HEK293 (cell line): ENCODE results near the gene ALOX12B.
A peak's percentile ranks its signal among the peaks of the same experiment; 100 is the strongest.
"Not testable (repeated sequence)": the region's sequence is repeated elsewhere in the genome, so short reads cannot be mapped to it uniquely, and the experiment has no call there.

Experiments used
- CTCF ChIA-PET: fragments of 350-600 bp; formaldehyde crosslinking; extraction: SDS; loops from one replicate; lab custom pipeline; 2021; ENCODE audit warnings: antibody characterized with exemption; lab: Yijun Ruan, JAX
- POLR2A ChIA-PET: fragments of 300-600 bp; formaldehyde crosslinking; extraction: SDS; loops from one replicate; lab custom pipeline; 2020; ENCODE audit warnings: antibody characterized with exemption, inconsistent platforms; lab: Yijun Ruan, JAX
- H3K27ac ChIP-seq: fragments of 200-500 bp; sonication (Bioruptor generic); 2 replicates; pipeline ENCODE4 v1.5.1; 2014; ENCODE audit warnings: low read depth, low read length, control low read depth, inconsistent platforms; ENCODE audit errors: extremely low read depth
- H3K36me3 ChIP-seq, 2 experiments: fragments of 200-500 bp in 1 of 2; sonication (Bioruptor generic) in 1 of 2; 1 replicate in 1 of 2; 2 replicates in 1 of 2; pipeline ENCODE4 v1.5.1; 2014 to 2017; ENCODE audit warnings: inconsistent platforms in 2 of 2, low read length in 2 of 2; ENCODE audit not compliant: control insufficient read depth in 2 of 2, insufficient read depth in 1 of 2
- H3K4me1 ChIP-seq: fragments of 200-500 bp; sonication (Bioruptor generic); 2 replicates; pipeline ENCODE4 v1.5.1; 2014; ENCODE audit warnings: mild to moderate bottlenecking, low read length, inconsistent platforms; ENCODE audit not compliant: control insufficient read depth, insufficient read depth
- H3K4me3 ChIP-seq: 2 replicates; pipeline ENCODE4 v1.5.1; 2011; ENCODE audit warnings: low read depth, mild to moderate bottlenecking, control low read depth, low read length, moderate library complexity
- H3K9me3 ChIP-seq: fragments of 200-500 bp; sonication (Bioruptor generic); 2 replicates; pipeline ENCODE4 v1.5.1; 2014; ENCODE audit warnings: low read depth, low read length, inconsistent platforms; ENCODE audit not compliant: control insufficient read depth, insufficient read depth
- EGR2 ChIP-seq: fragments of 450-650 bp; formaldehyde crosslinking; IDR thresholded peaks from 2 replicates; pipeline ENCODE4 v1.5.1; 2016; ENCODE audit warnings: low read depth, missing biosample characterization, missing genetic modification characterization
- KLF1 ChIP-seq: fragments of 450-650 bp; formaldehyde crosslinking; IDR thresholded peaks from 2 replicates; pipeline ENCODE4 v1.5.1; 2016; ENCODE audit warnings: missing biosample characterization, missing genetic modification characterization
- KLF17 ChIP-seq: fragments of 450-650 bp; formaldehyde crosslinking; IDR thresholded peaks from 2 replicates; pipeline ENCODE4 v1.5.1; 2016; ENCODE audit warnings: missing biosample characterization, missing genetic modification characterization
- KLF9 ChIP-seq: fragments of 450-650 bp; formaldehyde crosslinking; IDR thresholded peaks from 2 replicates; pipeline ENCODE4 v1.5.1; 2016; ENCODE audit warnings: missing biosample characterization, missing genetic modification characterization, low read depth
- MEIS1 ChIP-seq: sonication (generic); formaldehyde crosslinking; IDR thresholded peaks from 2 replicates; pipeline ENCODE4 v1.8.1; 2022; ENCODE audit warnings: missing genetic modification reagents, mild to moderate bottlenecking, borderline replicate concordance
- PRDM4 ChIP-seq: fragments of 450-650 bp; formaldehyde crosslinking; IDR thresholded peaks from 2 replicates; pipeline ENCODE4 v1.5.1; 2017; ENCODE audit warnings: missing biosample characterization, missing genetic modification characterization
- REPIN1 ChIP-seq: fragments of 450-650 bp; formaldehyde crosslinking; IDR thresholded peaks from 2 replicates; pipeline ENCODE4 v1.5.1; 2017; ENCODE audit warnings: missing biosample characterization, missing genetic modification characterization, low read depth
- ZBTB7A ChIP-seq: fragments of 450-650 bp; formaldehyde crosslinking; IDR thresholded peaks from 2 replicates; pipeline ENCODE4 v1.5.1; 2016; ENCODE audit warnings: low read depth, missing biosample characterization, missing genetic modification characterization
- ZEB2 ChIP-seq: fragments of 450-650 bp; formaldehyde crosslinking; IDR thresholded peaks from 2 replicates; pipeline ENCODE4 v1.5.1; 2016; ENCODE audit warnings: missing biosample characterization, missing genetic modification characterization
- ZFHX2 ChIP-seq: fragments of 450-650 bp; formaldehyde crosslinking; conservative IDR thresholded peaks from 2 replicates; pipeline ENCODE4 v1.5.1; 2016; ENCODE audit warnings: missing biosample characterization, missing genetic modification characterization
- ZIC2 ChIP-seq: fragments of 450-650 bp; formaldehyde crosslinking; IDR thresholded peaks from 2 replicates; pipeline ENCODE4 v1.5.1; 2016; ENCODE audit warnings: missing biosample characterization, missing genetic modification characterization
- ZNF169 ChIP-seq: fragments of 450-650 bp; formaldehyde crosslinking; IDR thresholded peaks from 2 replicates; pipeline ENCODE4 v1.5.1; 2016; ENCODE audit warnings: missing biosample characterization, missing genetic modification characterization
- ZNF221 ChIP-seq: fragments of 450-650 bp; formaldehyde crosslinking; IDR thresholded peaks from 2 replicates; pipeline ENCODE4 v1.5.1; 2017; ENCODE audit warnings: missing biosample characterization, missing genetic modification characterization, borderline replicate concordance
- ZNF311 ChIP-seq: fragments of 450-650 bp; formaldehyde crosslinking; IDR thresholded peaks from 2 replicates; pipeline ENCODE4 v1.5.1; 2017; ENCODE audit warnings: missing biosample characterization, missing genetic modification characterization, borderline replicate concordance
- ZNF600 ChIP-seq: fragments of 450-650 bp; formaldehyde crosslinking; IDR thresholded peaks from 2 replicates; pipeline ENCODE4 v1.5.1; 2016; ENCODE audit warnings: missing biosample characterization, missing genetic modification characterization
- ZNF692 ChIP-seq: fragments of 450-650 bp; formaldehyde crosslinking; IDR thresholded peaks from 2 replicates; pipeline ENCODE4 v1.5.1; 2016; ENCODE audit warnings: missing biosample characterization, missing genetic modification characterization
- ZNF704 ChIP-seq: fragments of 450-650 bp; formaldehyde crosslinking; IDR thresholded peaks from 2 replicates; pipeline ENCODE4 v1.5.1; 2016; ENCODE audit warnings: missing biosample characterization, missing genetic modification characterization
- ZNF785 ChIP-seq: fragments of 450-650 bp; formaldehyde crosslinking; IDR thresholded peaks from 2 replicates; pipeline ENCODE4 v1.5.1; 2016; ENCODE audit warnings: missing biosample characterization, missing genetic modification characterization

The ALOX12B gene

GRCh38 chr17:8108972-8109660 lies 21.6 kb upstream of the ALOX12B start (continued):
- no peak for TF ChIP-seq ZNF692
- TF ChIP-seq ZNF169, result no peak
- no peak for TF ChIP-seq ZNF221 (tag by site-specific recombination)
- TF ChIP-seq PRDM4 (tag by site-specific recombination), result no peak
- no peak for TF ChIP-seq KLF17
- no peak for TF ChIP-seq KLF9 (tag by site-specific recombination)
- TF ChIP-seq REPIN1 (tag by site-specific recombination), result no peak
- TF ChIP-seq ZNF311 (tag by site-specific recombination), result no peak

- H3K36me3 ChIP-seq, POLR2A ChIA-PET, H3K9me3 ChIP-seq, H3K4me3 ChIP-seq, H3K27ac ChIP-seq, H3K4me1 ChIP-seq: not testable (repeated sequence)
- CTCF ChIA-PET, result interaction anchor here (0.7 to 16.9 kb wide), 7 partner anchors 9 to 496 kb away, joined by 3 to 561 read pairs (median 5); partner anchors contain the start of genes ALOX12B and ALOXE3
These were observed 19.5 kb upstream of the ALOX12B start for GRCh38 chr17:8106980-8107379.

- ChIA-PET CTCF (interaction anchor here (0.9 to 16.9 kb wide), 6 partner anchors 10 to 45 kb away, joined by 3 to 561 read pairs (median 34); partner anchors contain the start of genes ALOX12B and ALOXE3), POLR2A (interaction anchor here (1.6 kb wide), 1 partner anchor 13 kb away, joined by 6 read pairs; no protein-coding TSS in a partner anchor)
- no peak overlapping the region for H3K4me3 ChIP-seq
- TF ChIP-seq ZNF600 (tag by site-specific recombination) (0 out of 2 replicates have a peak, but pooled peaks have one; percentile 27), ZEB2 (no peak), ZFHX2 (tag by site-specific recombination) (peak; percentile 68), ZNF785 (tag by site-specific recombination) (0 out of 2 replicates have a peak, but pooled peaks have one; percentile 20), KLF1 (tag by site-specific recombination) (peak; percentile 75), ZNF704 (no peak), EGR2 (tag by site-specific recombination) (0 out of 2 replicates have a peak, but pooled peaks have one; percentile 9), ZIC2 (tag by site-specific recombination) (0 out of 2 replicates have a peak, but pooled peaks have one; percentile 18), MEIS1 (CRISPR knock-in tag) (no peak), ZBTB7A (tag by site-specific recombination) (no peak)
- no peak overlapping the region for H3K27ac ChIP-seq
- H3K4me1 ChIP-seq, result no peaks in the 10 kb centered on the region
- no peaks in the 10 kb centered on the region for H3K9me3 ChIP-seq
- H3K36me3 ChIP-seq, result no peaks in the 10 kb centered on the region
These were observed 18.5 kb upstream of the ALOX12B start for GRCh38 chr17:8105957-8106398.
